Ishikawa (cell line): ENCODE results near the gene CAT.

ENCODE experiments used
- CEBPB ChIP-seq: IDR thresholded peaks from 2 replicates; pipeline ENCODE4 v1.6.1; 2012
- EP300 ChIP-seq: IDR thresholded peaks from 2 replicates; pipeline ENCODE4 v1.6.1; 2012; ENCODE audit warnings: borderline replicate concordance
- FOXM1 ChIP-seq: IDR thresholded peaks from 2 replicates; pipeline ENCODE4 v1.6.1; 2012; ENCODE audit warnings: low read depth, borderline replicate concordance
- NFIC ChIP-seq: IDR thresholded peaks from 2 replicates; pipeline ENCODE4 v1.6.1; 2012
- REST ChIP-seq: IDR thresholded peaks from 2 replicates; pipeline ENCODE4 v1.6.1; 2012; ENCODE audit warnings: low read depth, mild to moderate bottlenecking
- TAF1 ChIP-seq: IDR thresholded peaks from 2 replicates; pipeline ENCODE4 v1.6.1; 2012; ENCODE audit warnings: low read depth, mild to moderate bottlenecking
- TCF12 ChIP-seq: IDR thresholded peaks from 2 replicates; pipeline ENCODE4 v1.6.1; 2012; ENCODE audit warnings: low read depth
- USF1 ChIP-seq: IDR thresholded peaks from 2 replicates; pipeline ENCODE4 v1.6.1; 2012

- TF ChIP-seq TCF12 (no peak), NFIC (no peak), REST (no peak), USF1 (no peak), EP300 (no peak), FOXM1 (no peak), CEBPB (no peak), TAF1 (no peak)
These were observed 42.7 kb upstream of the CAT start for GRCh38 chr11:34395916-34396550.
